Liver (tissue), 9 donors: ENCODE data around the gene GFRA4. TPM values are rescaled to one million over a fixed set of nuclear protein-coding genes. Genes with fewer than 3 reads are reported as not detected.

Experiments
- DNase-seq: peaks from one replicate; pipeline ENCODE4 v3.0.0-alpha.2; 2017; ENCODE audit warnings: low spot score
- H3K27ac ChIP-seq, 2 donors: one replicate each; pipeline ENCODE4 v1.7.0; 2013; ENCODE audit warnings: inconsistent platforms in 2 of 2, low read length in 2 of 2, control low read depth in 1 of 2, low read depth in 1 of 2, mild to moderate bottlenecking in 1 of 2
- H3K27me3 ChIP-seq, 4 donors: one replicate each; pipeline versions ENCODE4 v1.6.1 to v1.7.0; 2013; ENCODE audit warnings: low read length in 3 of 4, inconsistent platforms in 1 of 4, mild to moderate bottlenecking in 1 of 4, moderate library complexity in 1 of 4; ENCODE audit not compliant: control insufficient read depth in 4 of 4, insufficient read depth in 4 of 4
- H3K36me3 ChIP-seq, 4 donors: one replicate each; pipeline versions ENCODE4 v1.6.1 to v1.7.0; 2013; ENCODE audit warnings: low read length in 3 of 4, mild to moderate bottlenecking in 3 of 4, low read depth in 1 of 4, moderate library complexity in 1 of 4; ENCODE audit not compliant: control insufficient read depth in 4 of 4, insufficient read depth in 3 of 4
- H3K4me1 ChIP-seq, 4 donors: one replicate each; pipeline versions ENCODE4 v1.6.1 to v1.7.0; 2013; ENCODE audit warnings: low read length in 3 of 4, mild to moderate bottlenecking in 3 of 4, moderate library complexity in 1 of 4; ENCODE audit not compliant: control insufficient read depth in 4 of 4, insufficient read depth in 4 of 4
- H3K4me3 ChIP-seq, 3 donors: one replicate each; pipeline versions ENCODE4 v1.6.1 to v1.7.0; 2013; ENCODE audit warnings: low read length in 3 of 3, control low read depth in 1 of 3, low read depth in 1 of 3, mild to moderate bottlenecking in 1 of 3
- H3K9ac ChIP-seq, 2 donors: one replicate each; pipeline ENCODE4 v1.7.0; 2013; ENCODE audit warnings: low read length in 2 of 2, mild to moderate bottlenecking in 2 of 2, moderate library complexity in 2 of 2, control low read depth in 1 of 2, low read depth in 1 of 2
- H3K9me3 ChIP-seq, 4 donors: one replicate each; pipeline versions ENCODE4 v1.6.1 to v1.7.0; 2013; ENCODE audit warnings: low read length in 3 of 4; ENCODE audit not compliant: control insufficient read depth in 4 of 4
- ATF3 ChIP-seq: IDR thresholded peaks from 2 replicates; pipeline ENCODE4 v1.6.1; 2016; ENCODE audit warnings: antibody characterized with exemption
- CTCF ChIP-seq: fragments of 150-350 bp; IDR thresholded peaks from 2 replicates; pipeline ENCODE4 v1.5.1; 2017; ENCODE audit warnings: improper control_type of control experiment, low read depth, low read length; ENCODE audit not compliant: missing input control
- EGR1 ChIP-seq, 2 donors: IDR thresholded peaks; 2 replicates each; pipeline ENCODE4 v1.6.1; 2016 to 2018; ENCODE audit warnings: antibody characterized with exemption in 2 of 2, low read depth in 2 of 2
- FOXA1 ChIP-seq: IDR thresholded peaks from 2 replicates; pipeline ENCODE4 v1.6.1; 2016; ENCODE audit warnings: antibody characterized with exemption
- FOXA2 ChIP-seq: IDR thresholded peaks from 2 replicates; pipeline ENCODE4 v1.6.1; 2016; ENCODE audit warnings: antibody characterized with exemption
- GABPA ChIP-seq, 2 donors: IDR thresholded peaks in 1 of 2; conservative IDR thresholded peaks in 1 of 2; 2 replicates each; pipeline ENCODE4 v1.6.1; 2016; ENCODE audit warnings: antibody characterized with exemption in 2 of 2, mild to moderate bottlenecking in 1 of 2, moderate library complexity in 1 of 2
- HNF4A ChIP-seq, 2 donors: conservative IDR thresholded peaks; 2 replicates each; pipeline ENCODE4 v1.6.1; 2016; ENCODE audit warnings: antibody characterized with exemption in 2 of 2, mild to moderate bottlenecking in 2 of 2
- HNF4G ChIP-seq: IDR thresholded peaks from 2 replicates; pipeline ENCODE4 v1.6.1; 2016; ENCODE audit warnings: antibody characterized with exemption
- JUND ChIP-seq, 2 donors: IDR thresholded peaks; 2 replicates each; pipeline ENCODE4 v1.6.1; 2016; ENCODE audit warnings: antibody characterized with exemption in 2 of 2
- MAX ChIP-seq: IDR thresholded peaks from 2 replicates; pipeline ENCODE4 v1.6.1; 2016; ENCODE audit warnings: antibody characterized with exemption
- NR2F2 ChIP-seq: IDR thresholded peaks from 2 replicates; pipeline ENCODE4 v1.6.1; 2016; ENCODE audit warnings: antibody characterized with exemption
- RAD21 ChIP-seq, 2 donors: IDR thresholded peaks; 2 replicates each; pipeline ENCODE4 v1.6.1; 2016; ENCODE audit warnings: antibody characterized with exemption in 2 of 2, mild to moderate bottlenecking in 2 of 2
- RXRA ChIP-seq, 2 donors: IDR thresholded peaks; 2 replicates each; pipeline ENCODE4 v1.6.1; 2017 to 2018; ENCODE audit warnings: antibody characterized with exemption in 2 of 2, mild to moderate bottlenecking in 1 of 2
- SP1 ChIP-seq: IDR thresholded peaks from 2 replicates; pipeline ENCODE4 v1.6.1; 2018; ENCODE audit warnings: antibody characterized with exemption, mild to moderate bottlenecking
- TAF1 ChIP-seq: conservative IDR thresholded peaks from 2 replicates; pipeline ENCODE4 v1.6.1; 2016; ENCODE audit warnings: antibody characterized with exemption, mild to moderate bottlenecking
- YY1 ChIP-seq: IDR thresholded peaks from 2 replicates; pipeline ENCODE4 v1.6.1; 2016; ENCODE audit warnings: antibody characterized with exemption, mild to moderate bottlenecking
- ZBTB33 ChIP-seq: IDR thresholded peaks from 2 replicates; pipeline ENCODE4 v1.6.1; 2016; ENCODE audit warnings: antibody characterized with exemption
- WGBS: extraction: QIAGEN DNeasy Blood & Tissue Kit; methylation state at CpG from one replicate; pipeline ENCODE4 v1.1.7; 2013; 5-methylcytosine and 5-hydroxymethylcytosine counted together
- polyA plus RNA-seq, 2 donors: library from polyadenylated mRNA; stranded (reverse) in 1 of 2; unstranded in 1 of 2; fragments of 200-250 nt in 1 of 2; fragments of >200 nt in 1 of 2; fragmentation: Nextera tagmentation in 1 of 2; extraction: Ambion mirVana in 1 of 2; gene quantifications; one replicate each; pipeline versions ENCODE4 v1.2.1 to v1.2.3, GENCODE V29; 2013 to 2015
- total RNA-seq, 2 donors: library from RNA; depleted of rRNA; stranded (reverse); fragments of >200 nt; gene quantifications; one replicate each; pipeline ENCODE4 v1.2.3, GENCODE V29; 2014
- TF ChIP-seq, protein P1 (sequence below): IDR thresholded peaks from 2 replicates; pipeline ENCODE4 v1.6.1; 2016; ENCODE audit warnings: antibody characterized with exemption, mild to moderate bottlenecking
- donor health status: healthy.
- donor health status: healthy.
- donor health status: healthy.
- donor health status: healthy.
- donor health status: healthy.

The GFRA4 gene
- total and polyA plus RNA-seq, 4 donors, result not detected

DNA sequence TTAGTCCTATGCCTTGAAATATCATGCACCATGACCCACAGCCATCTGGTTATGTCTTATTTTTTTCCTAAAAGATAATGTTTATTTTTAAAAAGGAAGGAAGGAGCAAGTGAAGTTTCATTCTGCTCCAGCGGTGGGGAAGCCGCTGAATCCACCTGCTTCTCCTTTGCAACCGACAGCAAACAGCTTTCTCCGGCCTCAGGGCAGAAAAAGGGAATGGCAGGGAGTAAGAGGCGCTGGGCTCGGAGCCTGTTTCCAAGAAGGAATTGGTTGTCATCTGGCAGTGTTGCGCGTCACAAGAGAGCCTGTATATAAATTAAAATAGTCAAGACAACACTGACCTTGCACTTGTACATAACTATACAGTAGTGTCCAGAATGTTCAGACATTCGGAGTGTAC lies 14.2 kb downstream of the GFRA4 start:
- no peak for TF ChIP-seq RXRA (IDR thresholded peaks at IDR 0.05)
- no peak for TF ChIP-seq NR2F2
- TF ChIP-seq SP1, result no peak
- TF ChIP-seq MAX, result no peak
- no peak for TF ChIP-seq EGR1 (IDR thresholded peaks at IDR 0.05; ENCODE audit: low read depth in 2 of 2)
- no peak for TF ChIP-seq FOXA2
- no peak for TF ChIP-seq GABPA (IDR thresholded peaks at IDR 0.05 in 1 of 2, conservative IDR thresholded peaks at IDR 0.05 in 1 of 2)
- no peak for TF ChIP-seq YY1
- TF ChIP-seq HNF4A (conservative IDR thresholded peaks at IDR 0.05), result no peak
- TF ChIP-seq RAD21 (IDR thresholded peaks at IDR 0.05), result no peak
- no peak for TF ChIP-seq TAF1
- TF ChIP-seq CTCF, result no peak
- TF ChIP-seq ATF3, result no peak
- TF ChIP-seq, protein P1, sequence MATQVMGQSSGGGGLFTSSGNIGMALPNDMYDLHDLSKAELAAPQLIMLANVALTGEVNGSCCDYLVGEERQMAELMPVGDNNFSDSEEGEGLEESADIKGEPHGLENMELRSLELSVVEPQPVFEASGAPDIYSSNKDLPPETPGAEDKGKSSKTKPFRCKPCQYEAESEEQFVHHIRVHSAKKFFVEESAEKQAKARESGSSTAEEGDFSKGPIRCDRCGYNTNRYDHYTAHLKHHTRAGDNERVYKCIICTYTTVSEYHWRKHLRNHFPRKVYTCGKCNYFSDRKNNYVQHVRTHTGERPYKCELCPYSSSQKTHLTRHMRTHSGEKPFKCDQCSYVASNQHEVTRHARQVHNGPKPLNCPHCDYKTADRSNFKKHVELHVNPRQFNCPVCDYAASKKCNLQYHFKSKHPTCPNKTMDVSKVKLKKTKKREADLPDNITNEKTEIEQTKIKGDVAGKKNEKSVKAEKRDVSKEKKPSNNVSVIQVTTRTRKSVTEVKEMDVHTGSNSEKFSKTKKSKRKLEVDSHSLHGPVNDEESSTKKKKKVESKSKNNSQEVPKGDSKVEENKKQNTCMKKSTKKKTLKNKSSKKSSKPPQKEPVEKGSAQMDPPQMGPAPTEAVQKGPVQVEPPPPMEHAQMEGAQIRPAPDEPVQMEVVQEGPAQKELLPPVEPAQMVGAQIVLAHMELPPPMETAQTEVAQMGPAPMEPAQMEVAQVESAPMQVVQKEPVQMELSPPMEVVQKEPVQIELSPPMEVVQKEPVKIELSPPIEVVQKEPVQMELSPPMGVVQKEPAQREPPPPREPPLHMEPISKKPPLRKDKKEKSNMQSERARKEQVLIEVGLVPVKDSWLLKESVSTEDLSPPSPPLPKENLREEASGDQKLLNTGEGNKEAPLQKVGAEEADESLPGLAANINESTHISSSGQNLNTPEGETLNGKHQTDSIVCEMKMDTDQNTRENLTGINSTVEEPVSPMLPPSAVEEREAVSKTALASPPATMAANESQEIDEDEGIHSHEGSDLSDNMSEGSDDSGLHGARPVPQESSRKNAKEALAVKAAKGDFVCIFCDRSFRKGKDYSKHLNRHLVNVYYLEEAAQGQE, result no peak
- no peak for TF ChIP-seq JUND (IDR thresholded peaks at IDR 0.05)
- TF ChIP-seq FOXA1, result no peak
- TF ChIP-seq ZBTB33, result no peak
- no peak for TF ChIP-seq HNF4G
- no peak overlapping the region for H3K9ac ChIP-seq
- 95% methylated on average over 9 of the region's 9 CpGs for WGBS
- no peaks in the 10 kb centered on the region for H3K27me3 ChIP-seq
- no peaks in the 10 kb centered on the region for H3K4me1 ChIP-seq
- no peak overlapping the region for H3K27ac ChIP-seq
- peaks cover 8 to 56% (median 31%) of the 10 kb centered on the region in 4 donors for H3K36me3 ChIP-seq
- DNase-seq, result no peak
- H3K4me3 ChIP-seq, result no peak overlapping the region
- H3K9me3 ChIP-seq, result no peaks in the 10 kb centered on the region

GRCh38 chr20:3647473-3647872 lies 15.7 kb downstream of the GFRA4 start:
- no peak overlapping the region for H3K9ac ChIP-seq
- H3K4me1 ChIP-seq, result no peaks in the 10 kb centered on the region
- TF ChIP-seq, protein P1, result no peak
- TF ChIP-seq ATF3 (no peak), HNF4G (no peak), HNF4A (conservative IDR thresholded peaks at IDR 0.05) (no peak), RAD21 (IDR thresholded peaks at IDR 0.05) (no peak), TAF1 (no peak), JUND (IDR thresholded peaks at IDR 0.05) (no peak)
- no peak for DNase-seq
- no peak overlapping the region for H3K27ac ChIP-seq
- no peaks in the 10 kb centered on the region for H3K27me3 ChIP-seq
- peaks cover 8 to 64% (median 36%) of the 10 kb centered on the region in 4 donors for H3K36me3 ChIP-seq
- no peak overlapping the region for H3K4me3 ChIP-seq
- no peaks in the 10 kb centered on the region for H3K9me3 ChIP-seq
